ENCODE data around the gene FOXA1.

The FOXA1 gene

GRCh38 chr14:37601865-37602264 is 6.8 kb upstream of the FOXA1 start:
- DNase-seq: no peak

- no peak for DNase-seq
These were observed 6.1 kb upstream of the FOXA1 start for GRCh38 chr14:37600880-37601741.

GRCh38 chr14:37599507-37600368 is 4.7 kb upstream of the FOXA1 start:
- DNase-seq: no peak

- no peak for DNase-seq
These were observed 3.9 kb upstream of the FOXA1 start for GRCh38 chr14:37598747-37599506.

- DNase-seq: no peak
These were observed 3.1 kb upstream of the FOXA1 start for GRCh38 chr14:37597914-37598746.

- no peak for DNase-seq
These were observed 2.5 kb upstream of the FOXA1 start for GRCh38 chr14:37597538-37597913.

- no peak for DNase-seq
These were observed 1.9 kb upstream of the FOXA1 start for GRCh38 chr14:37596790-37597472.

- peak; percentile 71 for DNase-seq
These were observed 966 bp upstream of the FOXA1 start for GRCh38 chr14:37595809-37596621.

- DNase-seq: peak; percentile 81
These were observed 645 bp downstream of the FOXA1 start for GRCh38 chr14:37594238-37594970.

- DNase-seq: no peak
These were observed 1.4 kb downstream of the FOXA1 start for GRCh38 chr14:37593511-37594237.

GRCh38 chr14:37592482-37593408 is 2.3 kb downstream of the FOXA1 start:
- no peak for DNase-seq

GRCh38 chr14:37591941-37592481 is 3.0 kb downstream of the FOXA1 start:
- no peak for DNase-seq

GRCh38 chr14:37591311-37591940 is 3.6 kb downstream of the FOXA1 start:
- no peak for DNase-seq

- DNase-seq: no peak
These were observed 4.5 kb downstream of the FOXA1 start for GRCh38 chr14:37590428-37591139.

- no peak for DNase-seq
These were observed 5.2 kb downstream of the FOXA1 start for GRCh38 chr14:37589715-37590427.

All from RPMI8226 (cell line).